SH-SY5Y (cell line): Measurements from ENCODE around the gene CYBB.

Experiments used
- GATA2 ChIP-seq: IDR thresholded peaks from 2 replicates; pipeline ENCODE4 v1.6.1; 2011; ENCODE audit warnings: mild to moderate bottlenecking, low read depth, low read length
- GATA3 ChIP-seq: IDR thresholded peaks from 2 replicates; pipeline ENCODE4 v1.6.1; 2011; ENCODE audit warnings: low read depth, mild to moderate bottlenecking, low read length, moderate library complexity

DNA sequence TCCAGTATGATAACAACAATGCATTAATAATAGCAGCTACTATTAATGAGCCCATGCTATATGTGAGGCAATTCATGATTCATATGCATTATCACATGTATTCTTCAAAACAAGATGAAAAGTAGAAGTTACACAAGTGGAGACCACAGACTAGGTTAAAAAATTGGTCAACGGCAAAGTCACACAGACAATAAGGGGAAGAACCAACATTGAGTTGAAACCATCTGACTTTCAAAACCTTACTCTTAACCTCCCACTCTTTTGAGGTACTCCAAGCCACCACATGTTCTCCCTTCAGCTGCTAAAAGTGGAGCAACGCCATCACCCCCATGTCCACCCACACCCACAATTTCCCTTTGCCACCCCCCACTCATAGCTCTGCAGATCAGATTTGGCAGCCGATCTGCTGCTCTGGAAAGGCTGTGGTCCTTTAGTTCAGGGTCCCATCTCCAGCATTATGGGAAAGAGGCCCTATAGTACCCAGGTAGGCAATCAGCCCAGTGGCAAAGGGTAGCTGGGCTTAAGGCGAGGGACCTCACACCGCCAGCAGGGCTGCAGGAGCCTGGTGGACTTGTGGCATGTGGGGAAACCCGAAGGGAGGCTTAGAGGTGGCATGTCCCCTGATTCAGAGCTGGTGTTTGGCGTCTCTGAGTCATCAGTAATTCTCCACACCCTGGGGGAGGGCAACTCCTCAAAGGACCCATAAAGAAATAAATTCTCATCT is 33.5 kb upstream of the CYBB start:
- TF ChIP-seq GATA2: no peak
- TF ChIP-seq GATA3: no peak
